HG03045 (cell line): ENCODE measurements around the gene SACM1L.

ENCODE experiments used
- ATAC-seq: cut with Tn5 transposase; IDR thresholded peaks from one replicate; pipeline ENCODE4 v1.9.1; 2021; ENCODE audit warnings: mild to moderate bottlenecking, moderate library complexity; ENCODE audit not compliant: unreplicated experiment

Gene SACM1L, protein sequence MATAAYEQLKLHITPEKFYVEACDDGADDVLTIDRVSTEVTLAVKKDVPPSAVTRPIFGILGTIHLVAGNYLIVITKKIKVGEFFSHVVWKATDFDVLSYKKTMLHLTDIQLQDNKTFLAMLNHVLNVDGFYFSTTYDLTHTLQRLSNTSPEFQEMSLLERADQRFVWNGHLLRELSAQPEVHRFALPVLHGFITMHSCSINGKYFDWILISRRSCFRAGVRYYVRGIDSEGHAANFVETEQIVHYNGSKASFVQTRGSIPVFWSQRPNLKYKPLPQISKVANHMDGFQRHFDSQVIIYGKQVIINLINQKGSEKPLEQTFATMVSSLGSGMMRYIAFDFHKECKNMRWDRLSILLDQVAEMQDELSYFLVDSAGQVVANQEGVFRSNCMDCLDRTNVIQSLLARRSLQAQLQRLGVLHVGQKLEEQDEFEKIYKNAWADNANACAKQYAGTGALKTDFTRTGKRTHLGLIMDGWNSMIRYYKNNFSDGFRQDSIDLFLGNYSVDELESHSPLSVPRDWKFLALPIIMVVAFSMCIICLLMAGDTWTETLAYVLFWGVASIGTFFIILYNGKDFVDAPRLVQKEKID

DNA sequence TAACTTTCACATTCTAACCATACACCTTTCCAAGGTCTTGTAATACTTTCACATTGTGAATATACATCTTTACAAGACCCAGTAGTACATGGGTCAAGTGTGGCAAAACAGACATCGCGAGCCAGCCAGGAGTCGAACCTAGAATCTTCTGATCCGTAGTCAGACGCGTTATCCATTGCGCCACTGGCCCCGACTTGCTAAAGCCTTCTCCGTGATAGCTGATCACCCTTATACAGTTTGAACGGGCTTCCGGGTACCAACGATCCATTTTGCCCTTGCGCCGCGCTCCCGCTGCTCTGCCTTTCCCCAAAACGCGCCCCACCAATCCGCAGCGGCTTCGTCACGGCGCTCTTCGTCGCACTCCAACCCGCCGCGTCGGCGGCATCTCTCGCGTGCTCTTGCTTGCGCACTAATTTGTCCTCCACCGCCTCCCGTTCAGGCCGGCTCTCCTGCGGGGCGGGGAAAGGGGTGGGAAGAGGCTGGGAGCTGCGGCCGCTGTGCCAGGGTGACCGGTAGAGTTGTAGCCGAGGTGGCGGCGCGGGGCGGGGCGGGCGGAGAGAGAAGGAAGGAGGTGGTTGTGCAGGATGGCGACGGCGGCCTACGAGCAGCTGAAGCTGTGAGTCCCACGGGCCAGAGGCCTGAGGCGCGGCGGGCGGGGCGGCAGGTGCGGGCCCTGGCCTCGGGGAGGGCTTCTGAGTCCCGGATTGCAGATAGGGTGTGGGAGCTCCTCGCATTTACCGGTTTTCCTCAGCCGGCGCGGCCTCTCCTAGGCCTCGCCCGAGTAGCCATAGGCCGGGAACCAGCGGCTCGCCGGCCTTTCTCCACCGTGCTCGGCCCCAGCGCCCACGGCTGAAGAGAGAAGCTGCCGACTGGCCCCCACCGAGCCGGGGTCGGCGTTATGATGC, at the start of gene SACM1L:
Gene SACM1L (plus strand): TSS at position 515 of the 905 bp plus-strand sequence. CDS start 70 bp downstream, at position 585.
- ATAC-seq = peak; percentile 88

DNA sequence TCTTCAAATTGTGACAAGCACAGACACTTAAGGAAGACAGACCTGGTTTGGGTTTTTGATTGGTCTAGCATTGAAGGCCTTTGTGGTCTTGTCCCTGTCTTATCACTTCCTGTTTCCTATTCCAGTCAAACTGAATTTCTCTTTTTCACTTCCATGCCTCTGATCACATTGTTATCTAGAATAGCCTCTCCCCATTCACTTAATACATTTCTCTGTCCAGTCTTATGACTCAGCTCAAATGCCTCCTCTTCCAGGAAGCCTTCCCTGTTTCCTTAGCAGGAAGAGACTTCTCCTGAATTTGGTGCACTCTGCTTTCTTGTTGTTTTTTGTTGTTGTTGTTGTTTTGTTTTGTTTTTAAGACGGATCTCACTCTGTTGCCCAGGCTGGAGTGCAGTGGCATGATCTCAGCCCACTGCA, 49.1 kb upstream of the SACM1L start:
- no peak for ATAC-seq

DNA sequence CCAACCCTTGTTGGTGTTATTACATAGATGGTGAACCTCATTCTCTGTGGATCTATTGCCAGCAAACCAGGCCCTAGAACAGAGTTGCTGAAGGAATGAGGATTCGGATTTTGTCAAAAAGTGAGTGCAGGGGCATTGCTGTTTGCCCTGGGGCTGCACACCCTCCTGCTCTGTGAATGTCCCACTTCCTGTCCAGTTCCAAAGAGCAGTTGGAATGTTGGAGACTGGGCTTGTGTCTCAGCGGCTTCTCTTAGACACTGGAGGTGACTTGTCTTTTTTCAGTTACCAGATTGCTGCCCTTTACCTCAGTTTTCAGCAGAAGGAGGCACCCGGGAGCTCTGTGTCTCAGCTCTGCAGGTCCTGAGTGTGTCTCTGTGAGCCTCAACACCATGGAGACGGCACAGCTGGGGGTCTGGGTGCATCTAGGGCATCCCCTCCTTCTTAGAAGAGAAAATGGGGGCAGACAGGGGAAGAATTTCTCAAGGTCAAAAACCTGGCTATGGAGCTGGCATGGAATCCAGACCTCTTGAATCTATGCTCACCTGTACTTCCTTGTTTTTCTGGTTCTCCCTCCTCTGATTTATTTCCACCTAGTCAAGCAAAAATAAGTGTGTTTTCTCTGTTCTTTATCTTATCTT, 48.4 kb upstream of the SACM1L start:
- ATAC-seq = no peak

DNA sequence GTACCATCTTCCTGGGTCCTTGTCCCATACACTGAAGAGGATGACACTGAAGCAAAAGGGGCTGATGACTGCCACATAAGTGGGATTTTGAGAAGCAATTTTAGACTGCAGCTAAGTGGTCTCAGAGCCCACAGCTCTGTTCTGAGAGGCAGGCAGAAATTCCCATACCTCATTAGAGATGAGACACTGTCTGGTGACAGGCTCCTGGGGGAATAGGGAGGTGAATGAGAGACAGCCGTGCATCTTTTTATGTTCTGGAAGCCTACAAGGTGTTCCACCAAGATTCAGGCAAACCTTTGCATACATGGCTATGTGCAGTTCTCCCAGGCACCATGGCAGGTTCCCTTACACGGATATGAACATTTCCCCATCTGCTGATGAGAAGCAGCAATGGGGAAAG, 47.4 kb upstream of the SACM1L start:
- ATAC-seq = no peak

DNA sequence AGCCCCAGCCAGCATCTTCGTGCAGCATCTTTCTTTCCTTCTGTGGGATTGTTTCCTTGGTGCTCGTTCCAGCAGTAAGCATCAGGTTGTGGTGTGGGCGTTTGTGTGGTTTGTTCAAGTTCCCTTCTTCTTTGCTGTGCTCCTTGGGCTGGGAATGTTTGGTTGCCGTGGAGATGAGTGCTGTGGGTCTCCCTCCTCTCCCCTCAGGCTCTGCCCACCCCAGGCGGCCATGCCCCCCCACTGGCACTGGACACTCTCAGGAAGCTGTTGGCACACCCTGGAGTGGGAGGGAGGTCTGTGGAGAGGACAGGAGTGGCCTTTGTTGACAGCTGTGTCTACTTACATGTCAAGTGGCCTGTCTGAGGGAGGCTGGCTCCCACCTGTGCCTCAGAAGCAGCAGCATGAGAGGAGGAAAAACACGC, 46.5 kb upstream of the SACM1L start:
- no peak for ATAC-seq

DNA sequence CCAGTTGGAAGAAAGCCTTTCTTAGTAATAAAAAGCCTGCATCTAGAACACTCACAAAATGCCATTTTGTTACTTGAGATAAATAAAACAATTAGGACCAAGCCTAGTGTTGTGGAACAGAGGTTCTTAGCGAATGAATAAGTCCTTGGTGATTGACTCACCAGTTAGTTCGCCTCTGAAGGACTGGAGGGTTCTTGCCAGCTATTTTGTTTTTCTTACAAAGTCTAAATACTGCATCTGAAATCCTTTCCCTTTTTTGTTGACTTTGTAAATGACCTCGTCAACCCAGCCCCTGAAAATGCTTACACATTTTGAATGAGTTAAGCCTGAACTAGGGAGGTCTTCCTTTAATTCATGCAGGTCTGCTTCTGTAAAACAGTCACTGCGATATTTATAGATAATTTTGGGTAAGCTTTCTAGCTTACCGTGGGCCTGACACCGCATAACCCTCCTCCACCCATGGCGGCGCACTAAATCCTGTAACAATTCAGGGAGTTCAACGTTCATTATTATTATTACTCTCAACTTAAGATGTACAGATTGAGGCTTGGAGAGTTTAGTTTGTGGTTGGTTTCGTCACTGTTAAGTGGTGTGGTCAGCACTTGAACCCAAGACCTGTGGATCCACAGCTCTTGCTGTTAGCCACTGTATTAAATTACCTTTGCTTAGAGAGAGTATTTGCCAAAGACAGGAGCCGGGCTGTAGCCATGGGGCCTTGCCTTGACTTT, 45.0 kb upstream of the SACM1L start:
- ATAC-seq = no peak

DNA sequence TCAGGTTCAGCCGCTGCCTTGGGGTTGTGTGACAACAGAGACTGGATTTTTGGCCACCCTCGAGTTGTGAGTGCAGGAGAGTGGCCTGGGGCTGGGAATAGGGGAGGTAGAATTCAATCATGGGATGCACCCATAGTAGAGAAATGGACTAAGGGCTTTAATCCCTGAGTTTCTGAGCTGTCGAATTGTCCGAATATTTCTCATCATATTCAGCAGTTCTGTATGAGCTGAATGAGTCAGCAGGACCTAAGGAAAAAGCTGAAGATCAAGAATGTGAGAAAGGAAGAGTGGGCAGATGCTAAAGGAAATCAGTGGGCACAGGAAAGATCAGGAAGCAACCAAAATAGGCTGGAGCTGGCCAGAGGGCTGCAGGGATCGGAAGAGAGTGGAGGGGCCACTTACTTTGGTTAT, 44.4 kb upstream of the SACM1L start:
- no peak for ATAC-seq

DNA sequence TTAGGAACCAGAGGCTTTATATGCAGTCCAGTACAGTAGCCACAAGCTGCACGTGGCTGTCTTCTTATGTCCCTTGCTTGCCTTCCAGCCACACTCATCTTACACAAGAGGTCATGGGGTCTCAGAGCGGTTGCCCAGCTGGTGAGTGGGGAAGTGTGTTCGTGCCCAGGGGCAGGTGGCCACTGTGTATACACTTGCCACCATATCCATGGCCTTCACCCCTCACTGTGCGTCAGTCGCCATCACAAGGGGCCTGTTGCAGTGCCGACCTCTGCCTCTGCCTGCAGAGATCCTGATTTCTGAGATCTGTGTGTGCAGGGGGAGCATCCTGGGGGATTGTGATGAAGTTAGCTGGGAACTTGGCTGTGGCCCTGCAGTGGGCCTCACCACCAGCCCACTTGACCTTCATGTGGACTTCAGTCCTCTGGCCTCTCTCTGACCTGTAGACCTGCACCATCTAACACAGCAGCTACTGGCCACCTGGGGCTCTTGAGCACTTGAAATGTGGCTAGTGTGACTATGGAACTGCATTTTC, 43.1 kb upstream of the SACM1L start:
- ATAC-seq = no peak

DNA sequence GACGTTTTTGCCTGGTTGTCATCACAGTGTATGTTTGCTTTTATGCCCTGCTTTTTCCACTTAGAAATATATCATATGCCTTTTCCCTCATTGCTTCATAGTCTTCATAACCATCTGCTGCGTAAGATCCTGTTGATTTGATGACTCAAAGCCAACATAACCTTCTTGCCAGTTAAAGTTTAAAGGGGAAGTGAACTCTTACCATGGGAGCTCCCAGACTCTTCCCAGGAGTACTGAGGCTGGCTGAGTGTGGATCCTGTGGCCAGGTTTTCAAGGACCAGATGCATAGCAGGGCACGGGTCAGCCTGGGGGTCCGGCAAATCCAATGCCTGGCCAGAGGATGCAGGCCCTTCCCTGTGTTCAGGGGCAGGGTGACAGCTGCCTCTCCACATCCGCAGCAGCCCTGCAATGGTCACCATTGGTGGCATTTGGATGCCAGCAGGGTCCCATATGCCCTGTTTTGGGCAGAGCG, 42.0 kb upstream of the SACM1L start:
- no peak for ATAC-seq

DNA sequence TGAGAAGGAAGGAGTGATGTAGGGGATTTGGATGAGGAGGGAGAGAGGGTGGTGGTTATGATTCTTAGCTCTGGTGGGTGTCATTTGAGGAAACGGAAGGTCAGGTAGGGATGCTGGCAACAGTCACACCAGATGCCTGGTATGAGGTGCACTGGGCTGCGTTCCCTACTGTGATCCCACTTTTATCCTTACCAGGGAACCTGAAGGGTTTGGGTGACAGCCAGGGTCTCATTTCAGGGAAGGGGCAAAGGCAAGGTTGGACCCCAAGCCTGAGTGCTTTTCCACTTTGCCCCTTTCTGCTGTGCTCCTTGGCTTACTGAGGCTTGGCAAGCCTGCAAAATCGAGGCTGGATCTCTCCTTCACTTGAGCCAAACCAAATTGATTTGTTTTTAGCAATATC, 36.0 kb upstream of the SACM1L start:
- ATAC-seq = no peak

DNA sequence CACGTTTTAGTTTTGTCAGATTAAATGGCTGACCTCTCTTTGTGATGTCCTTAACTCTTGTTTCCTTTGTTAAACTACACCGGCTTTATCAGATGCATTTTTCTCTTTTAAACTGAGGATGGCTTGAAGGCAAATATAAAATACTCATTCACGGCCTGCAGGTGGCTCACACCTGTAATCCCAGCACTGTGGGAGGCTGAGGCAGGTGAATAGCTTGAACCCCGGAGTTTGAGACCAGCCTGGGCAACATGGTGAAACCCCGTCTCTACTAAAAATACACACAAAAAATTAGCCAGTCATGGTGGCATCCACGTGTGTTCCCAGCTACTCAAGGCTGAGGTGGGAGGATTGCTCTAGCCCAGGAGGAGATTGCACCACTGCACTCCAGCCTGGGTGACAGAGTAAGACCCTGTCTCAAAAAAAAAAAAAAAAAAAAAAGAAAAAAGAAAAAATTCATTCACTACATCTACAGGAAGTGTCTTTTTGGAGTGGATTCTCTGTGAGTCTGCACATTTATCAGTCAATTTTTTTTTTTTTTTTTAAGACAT, 34.7 kb upstream of the SACM1L start:
- no peak for ATAC-seq

DNA sequence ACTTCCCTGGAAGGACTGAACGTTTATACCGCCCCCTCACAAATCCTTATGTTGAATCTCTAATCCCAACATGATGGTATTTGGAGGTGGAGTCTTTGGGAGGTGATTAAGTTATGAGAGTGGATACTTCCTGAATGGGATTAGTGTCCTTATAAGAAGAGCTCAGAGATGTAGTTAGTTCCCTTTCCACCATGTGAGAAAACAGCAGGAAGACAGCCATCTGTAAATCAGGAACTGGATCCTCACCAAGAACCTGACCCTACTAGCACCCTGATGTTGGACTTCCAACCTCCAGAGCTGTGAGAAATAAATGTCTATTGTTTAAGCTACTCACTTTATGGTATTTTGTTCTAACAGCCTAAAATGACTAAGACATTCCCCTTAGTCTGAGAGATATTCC, 33.3 kb upstream of the SACM1L start:
- ATAC-seq = no peak

DNA sequence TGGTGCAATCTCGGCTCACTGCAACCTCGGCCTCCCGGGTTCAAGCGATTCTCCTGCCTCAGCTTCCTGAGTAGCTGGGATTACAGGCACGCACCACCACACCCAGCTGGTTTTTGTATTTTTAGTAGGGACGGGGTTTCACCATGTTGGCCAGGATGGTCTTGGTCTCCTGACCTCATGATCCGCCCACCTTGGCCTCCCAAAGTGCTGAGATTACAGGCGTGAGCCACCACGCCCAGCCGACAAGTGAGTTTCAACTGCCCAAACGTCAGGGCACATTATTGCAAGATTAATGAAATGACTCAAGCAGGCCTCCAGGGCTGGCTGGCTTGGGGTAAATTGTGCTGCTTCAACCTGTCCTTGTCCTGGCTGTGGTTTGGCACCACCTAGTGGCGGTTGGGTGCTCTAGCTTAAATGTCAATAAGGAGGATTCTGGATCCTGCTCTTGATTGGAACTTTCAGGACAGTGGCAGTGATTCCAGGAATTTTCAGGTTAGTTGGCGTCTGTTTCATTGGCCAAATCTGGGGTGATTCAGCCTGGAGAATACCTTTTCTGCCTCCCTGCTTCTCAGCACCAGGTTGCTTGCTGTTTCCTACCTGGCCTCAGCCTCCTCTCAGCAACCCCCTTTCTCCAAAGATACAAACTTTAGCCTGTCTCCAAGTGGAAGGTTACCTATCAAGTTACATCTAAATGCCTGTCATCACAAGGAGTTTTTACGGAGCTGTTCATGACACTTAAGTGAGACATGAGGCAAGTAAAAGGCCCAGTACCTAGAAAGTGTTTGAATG, 32.4 kb upstream of the SACM1L start:
- no peak for ATAC-seq

DNA sequence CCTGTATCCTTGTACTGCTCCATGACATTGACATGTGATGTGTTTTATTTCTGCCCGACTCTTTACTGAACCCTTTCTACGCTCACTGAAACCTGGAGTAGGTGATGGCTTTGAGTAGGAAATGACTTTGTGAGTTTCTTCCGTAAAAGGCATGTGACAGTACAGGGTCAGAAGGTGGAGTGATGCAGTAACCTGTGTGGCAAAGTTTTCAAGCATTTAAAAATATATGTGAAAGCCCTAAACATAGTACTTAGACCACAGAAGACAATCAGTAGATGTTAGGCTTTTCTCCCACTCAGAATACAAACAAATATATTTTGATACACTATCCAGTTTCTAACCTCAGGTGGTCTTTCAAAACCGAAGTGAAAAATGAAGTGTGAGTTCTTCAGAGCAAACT, 31.3 kb upstream of the SACM1L start:
- ATAC-seq = no peak

DNA sequence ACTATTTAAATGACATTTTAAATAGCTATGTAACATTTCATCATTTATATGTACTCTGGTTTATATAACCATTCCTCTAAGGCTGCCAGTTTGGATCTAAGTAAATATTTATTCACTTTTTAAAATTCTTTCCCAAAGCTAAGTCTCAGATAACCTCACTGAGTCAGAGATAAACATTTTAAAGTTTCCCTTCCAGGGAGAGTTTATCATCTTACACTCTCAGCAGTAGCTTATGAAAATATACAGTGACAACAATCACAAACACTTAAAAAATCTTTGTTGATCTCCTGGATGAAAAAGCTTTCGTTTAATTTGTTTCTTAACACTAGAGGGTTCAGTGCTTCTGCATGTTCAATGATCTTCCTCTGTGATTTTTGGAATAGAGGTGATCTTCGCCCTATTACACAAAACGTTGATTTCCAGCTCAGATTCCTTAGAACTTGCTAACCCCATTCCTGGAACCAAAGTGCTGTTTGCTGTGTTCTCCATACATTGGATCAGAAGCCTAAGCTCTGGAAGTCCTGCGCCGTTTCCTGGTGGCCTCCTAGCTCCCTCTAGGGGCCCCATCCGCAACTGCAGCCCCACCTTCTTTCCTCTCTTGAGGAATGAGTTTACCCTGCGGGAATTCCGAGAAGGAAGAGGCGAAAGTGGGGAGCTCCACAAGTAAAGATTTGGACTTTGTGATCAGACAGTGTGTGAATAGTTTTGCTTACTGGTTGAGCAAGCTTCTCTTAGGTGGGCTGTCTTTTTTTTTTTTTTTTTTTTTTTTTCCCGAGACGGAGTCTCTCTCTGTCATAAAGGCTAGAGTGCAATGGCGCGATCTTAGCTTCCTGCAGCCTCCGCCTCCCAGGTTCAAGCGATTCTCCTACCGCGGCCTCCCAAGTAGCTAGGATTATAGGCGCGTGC, 29.3 kb upstream of the SACM1L start:
- no peak for ATAC-seq

DNA sequence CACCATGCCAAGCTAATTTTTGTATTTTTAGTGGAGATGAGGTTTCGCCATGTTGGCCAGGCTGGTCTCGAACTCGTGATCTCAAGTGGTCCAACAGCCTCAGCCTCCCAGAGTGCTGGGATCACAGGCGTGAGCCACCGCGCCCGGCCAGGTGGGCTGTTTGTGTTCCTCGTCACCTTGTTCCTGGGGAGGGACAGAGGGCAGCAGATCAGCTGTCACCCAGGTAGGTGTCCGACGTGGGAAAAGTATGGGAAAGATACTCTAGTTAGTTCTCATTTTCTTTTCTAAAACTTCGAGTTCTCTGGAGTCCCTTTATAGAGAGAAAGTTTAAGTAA, 28.7 kb upstream of the SACM1L start:
- ATAC-seq = no peak

DNA sequence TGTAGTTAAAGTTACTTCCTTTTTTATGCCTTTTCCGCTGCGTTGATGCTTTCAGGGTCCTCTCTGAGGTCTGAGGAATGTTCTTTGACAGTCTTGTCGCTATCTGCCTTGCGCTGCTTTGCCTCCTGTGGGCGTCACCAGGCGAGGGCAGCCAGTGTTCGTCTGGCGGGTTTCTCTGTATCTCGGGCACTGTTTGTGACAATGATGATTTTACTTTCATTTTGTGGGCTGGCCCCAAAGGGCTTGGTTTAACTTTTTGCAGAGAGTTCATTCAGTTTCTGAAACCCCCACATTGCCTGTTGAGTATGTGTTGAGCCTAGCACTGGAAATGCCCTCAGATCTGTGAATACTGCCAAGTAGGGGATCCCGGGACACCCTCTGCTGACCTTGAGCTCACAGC, 24.6 kb upstream of the SACM1L start:
- no peak for ATAC-seq

DNA sequence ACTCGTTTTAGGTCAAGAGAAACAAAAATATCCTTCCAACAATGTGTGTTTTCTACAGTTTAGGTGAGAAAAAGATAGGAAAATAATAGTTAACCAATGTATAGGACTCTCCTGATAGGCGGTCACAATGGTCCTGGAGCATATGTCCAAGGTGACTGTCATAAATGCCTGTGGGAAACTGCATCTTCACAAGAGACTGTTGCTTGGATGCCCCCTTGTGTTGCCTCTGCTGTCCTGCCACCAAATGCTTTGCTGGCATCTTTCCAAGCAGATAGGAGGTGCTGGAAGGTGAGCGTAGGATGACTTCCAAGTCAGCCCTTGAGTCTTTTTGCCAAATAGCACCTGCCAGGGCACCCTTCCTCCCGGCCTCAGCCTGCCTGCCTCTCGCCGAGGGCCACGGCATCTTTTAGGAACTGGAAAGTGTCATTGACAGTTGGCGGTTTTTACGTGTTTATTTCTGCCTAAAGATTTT, 24.1 kb upstream of the SACM1L start:
- ATAC-seq = no peak
